K562 (cell line): Measurements from ENCODE around the gene CCL19.

ENCODE experiments used
- AFF1 ChIP-seq, 2 experiments: fragments of 450-650 bp; IDR thresholded peaks; 2 replicates each; pipeline ENCODE4 v1.6.1; 2018; ENCODE audit warnings: mild to moderate bottlenecking in 2 of 2, low read depth in 1 of 2; ENCODE audit not compliant: partially characterized antibody in 2 of 2
- CREB1 ChIP-seq, 2 experiments: sonication (generic) in 1 of 2; formaldehyde crosslinking in 1 of 2; IDR thresholded peaks; 2 replicates each; pipeline versions ENCODE4 v1.6.1 to v1.8.0; 2012 to 2022; ENCODE audit warnings: inconsistent platforms in 1 of 2, mild to moderate bottlenecking in 1 of 2, missing genetic modification reagents in 1 of 2, moderate library complexity in 1 of 2
- MYBL2 ChIP-seq, 2 experiments: fragments of 450-650 bp in 1 of 2; sonication (generic) in 1 of 2; formaldehyde crosslinking in 1 of 2; IDR thresholded peaks; 2 replicates each; pipeline versions ENCODE4 v1.6.1 to v1.8.1; 2017 to 2022; ENCODE audit warnings: borderline replicate concordance in 1 of 2, inconsistent platforms in 1 of 2, low read depth in 1 of 2, mild to moderate bottlenecking in 1 of 2, missing genetic modification reagents in 1 of 2, moderate library complexity in 1 of 2
- NFYB ChIP-seq: IDR thresholded peaks from 2 replicates; pipeline ENCODE4 v1.6.1; 2011; ENCODE audit warnings: mild to moderate bottlenecking, moderate library complexity; ENCODE audit not compliant: insufficient read length; ENCODE audit errors: extremely low read depth
- POLR2AphosphoS5 ChIP-seq: IDR thresholded peaks from 2 replicates; pipeline ENCODE4 v1.6.1; 2011; ENCODE audit warnings: mild to moderate bottlenecking, low read depth, low read length, moderate library complexity; ENCODE audit not compliant: control insufficient read depth, insufficient read depth
- TFE3 ChIP-seq: fragments of 450-650 bp; formaldehyde crosslinking; IDR thresholded peaks from 2 replicates; pipeline ENCODE4 v1.4.0; 2020; ENCODE audit warnings: mild to moderate bottlenecking, mixed read lengths
- ZNF274 ChIP-seq: IDR thresholded peaks from 2 replicates; pipeline ENCODE4 v1.6.1; 2011; ENCODE audit warnings: low read depth, mild to moderate bottlenecking, low read length, moderate library complexity, borderline replicate concordance
- ZNF280A ChIP-seq: fragments of 450-650 bp; IDR thresholded peaks from 2 replicates; pipeline ENCODE4 v1.6.1; 2018; ENCODE audit warnings: mild to moderate bottlenecking, low read depth; ENCODE audit not compliant: partially characterized antibody

- TF ChIP-seq ZNF274 = no peak
- no peak for TF ChIP-seq AFF1 (IDR thresholded peaks at IDR 0.05; ENCODE audit: low read depth in 1 of 2, partially characterized antibody in 2 of 2)
- no peak for TF ChIP-seq TFE3 (CRISPR knock-in tag)
- TF ChIP-seq MYBL2 (IDR thresholded peaks at IDR 0.05; ENCODE audit: low read depth) = no peak
- no peak for TF ChIP-seq MYBL2 (CRISPR knock-in tag; IDR thresholded peaks at IDR 0.05; ENCODE audit: borderline replicate concordance)
- no peak for TF ChIP-seq CREB1 (IDR thresholded peaks at IDR 0.05)
- no peak for TF ChIP-seq CREB1 (CRISPR knock-in tag; IDR thresholded peaks at IDR 0.05)
- TF ChIP-seq ZNF280A = no peak
- TF ChIP-seq POLR2AphosphoS5 = no peak
- no peak for TF ChIP-seq NFYB
These were observed 21.1 kb upstream of the CCL19 start for GRCh38 chr9:34712140-34712539.
